Activated T-helper 1 cell treated with anti-CD3 and anti-CD28 coated beads, Interleukin-12 subunit alpha, Interleukin-12 subunit beta, Interleukin-2, Interleukin-4 antibody, amounts not matched to agents 30 ng/mL and 10 ng/mL and 1 ng/mL, durations not matched to agents 14 hours and 24 hours and 36 hours (primary cell): ENCODE measurements around the gene BCR. TPM values are rescaled to one million over a fixed set of nuclear protein-coding genes. Genes with fewer than 3 reads are reported as not detected.

Source experiments
- DNase-seq: peaks from one replicate; pipeline ENCODE4 v3.0.0; 2021; ENCODE audit warnings: low spot score
- H3K27ac Mint-ChIP-seq: one replicate; pipeline ENCODE4 v1.8.0; 2021; ENCODE audit warnings: mild to moderate bottlenecking, mixed read lengths
- H3K27me3 Mint-ChIP-seq: one replicate; pipeline ENCODE4 v1.8.0; 2022; ENCODE audit warnings: mild to moderate bottlenecking, moderate library complexity, mixed read lengths; ENCODE audit not compliant: insufficient read depth
- H3K36me3 Mint-ChIP-seq: one replicate; pipeline ENCODE4 v1.8.0; 2021; ENCODE audit warnings: low read depth, mixed read lengths
- H3K4me1 Mint-ChIP-seq: one replicate; pipeline ENCODE4 v1.8.0; 2021; ENCODE audit warnings: low read depth, mixed read lengths
- H3K4me3 Mint-ChIP-seq: one replicate; pipeline ENCODE4 v1.8.0; 2021; ENCODE audit warnings: mild to moderate bottlenecking, moderate library complexity, mixed read lengths
- H3K9me3 Mint-ChIP-seq: one replicate; pipeline ENCODE4 v1.8.0; 2021; ENCODE audit warnings: mixed read lengths
- intact Hi-C: fragments of 100-400 bp; cut with micrococcal nuclease; formaldehyde crosslinking; loops from one replicate; pipeline ENCODE4 v1.15.1; 2024
- total RNA-seq: library from RNA; stranded (reverse); gene quantifications from 2 replicates; pipeline ENCODE4 v1.2.3, GENCODE V29; 2022

BCR gene
- total RNA-seq, 1 donor from 2014 or later, result 56.8 TPM

- Mint-ChIP-seq H3K27me3 (no peaks in the 10 kb centered on the region), H3K36me3 (peaks cover 25% of the 10 kb centered on the region), H3K4me3 (no peak overlapping the region), H3K27ac (peak overlapping the region; percentile 48), H3K4me1 (peaks cover 54% of the 10 kb centered on the region), H3K9me3 (no peaks in the 10 kb centered on the region)
- no peak for DNase-seq
- intact Hi-C loops, result no loop called here
Measured at GRCh38 chr22:23213022-23213555, 32.8 kb downstream of the BCR start.

GRCh38 chr22:23213581-23214334, 33.4 kb downstream of the BCR start:
- DNase-seq, result no peak
- Mint-ChIP-seq H3K27me3 (no peaks in the 10 kb centered on the region), H3K4me1 (peaks cover 59% of the 10 kb centered on the region), H3K9me3 (no peaks in the 10 kb centered on the region), H3K27ac (peak overlapping the region; percentile 48), H3K4me3 (peak overlapping the region; percentile 2), H3K36me3 (peaks cover 24% of the 10 kb centered on the region)
- intact Hi-C loops, result no loop called here

GRCh38 chr22:23214398-23214797, 34.1 kb downstream of the BCR start:
- no peak overlapping the region for H3K4me3 Mint-ChIP-seq
- no peak for DNase-seq
- H3K27me3 Mint-ChIP-seq, result no peaks in the 10 kb centered on the region
- H3K9me3 Mint-ChIP-seq, result no peaks in the 10 kb centered on the region
- peaks cover 21% of the 10 kb centered on the region for H3K36me3 Mint-ChIP-seq
- H3K27ac Mint-ChIP-seq, result peak overlapping the region; percentile 6
- intact Hi-C loops, result no loop called here
- H3K4me1 Mint-ChIP-seq, result peaks cover 63% of the 10 kb centered on the region

- peaks cover 72% of the 10 kb centered on the region for H3K4me1 Mint-ChIP-seq
- H3K9me3 Mint-ChIP-seq, result no peaks in the 10 kb centered on the region
- no peak for DNase-seq
- peak overlapping the region; percentile 67 for H3K4me3 Mint-ChIP-seq
- peak overlapping the region; percentile 96 for H3K27ac Mint-ChIP-seq
- intact Hi-C loops, result loop anchor here (1.0 kb wide), 5 partner anchors 28 to 490 kb away; no protein-coding TSS in a partner anchor
- H3K27me3 Mint-ChIP-seq, result no peaks in the 10 kb centered on the region
- H3K36me3 Mint-ChIP-seq, result peaks cover 21% of the 10 kb centered on the region
Measured at GRCh38 chr22:23215294-23216241, 35.3 kb downstream of the BCR start.

GRCh38 chr22:23216461-23217170, 36.3 kb downstream of the BCR start:
- Mint-ChIP-seq H3K9me3 (no peaks in the 10 kb centered on the region), H3K4me3 (peak overlapping the region; percentile 67), H3K36me3 (peaks cover 17% of the 10 kb centered on the region), H3K27me3 (no peaks in the 10 kb centered on the region), H3K4me1 (peaks cover 79% of the 10 kb centered on the region), H3K27ac (peak overlapping the region; percentile 96)
- peak; percentile 42 for DNase-seq
- intact Hi-C loops, result loop anchor here (1.0 kb wide), 5 partner anchors 27 to 489 kb away; no protein-coding TSS in a partner anchor

GRCh38 chr22:23217171-23218052, 37.1 kb downstream of the BCR start:
- H3K4me3 Mint-ChIP-seq, result peak overlapping the region; percentile 67
- H3K9me3 Mint-ChIP-seq, result no peaks in the 10 kb centered on the region
- H3K36me3 Mint-ChIP-seq, result peaks cover 14% of the 10 kb centered on the region
- H3K27ac Mint-ChIP-seq, result peak overlapping the region; percentile 96
- H3K4me1 Mint-ChIP-seq, result peaks cover 84% of the 10 kb centered on the region
- DNase-seq, result no peak
- H3K27me3 Mint-ChIP-seq, result no peaks in the 10 kb centered on the region
- intact Hi-C loops, result no loop called here

GRCh38 chr22:23218053-23218866, 38.0 kb downstream of the BCR start:
- H3K9me3 Mint-ChIP-seq, result no peaks in the 10 kb centered on the region
- no peaks in the 10 kb centered on the region for H3K27me3 Mint-ChIP-seq
- peaks cover 12% of the 10 kb centered on the region for H3K36me3 Mint-ChIP-seq
- peak overlapping the region; percentile 94 for H3K27ac Mint-ChIP-seq
- H3K4me1 Mint-ChIP-seq, result peaks cover 92% of the 10 kb centered on the region
- no peak for DNase-seq
- intact Hi-C loops, result no loop called here
- peak overlapping the region; percentile 76 for H3K4me3 Mint-ChIP-seq

- peak overlapping the region; percentile 76 for H3K4me3 Mint-ChIP-seq
- no peaks in the 10 kb centered on the region for H3K9me3 Mint-ChIP-seq
- no peak for DNase-seq
- intact Hi-C loops, result no loop called here
- H3K27ac Mint-ChIP-seq, result peak overlapping the region; percentile 94
- peaks cover 12% of the 10 kb centered on the region for H3K36me3 Mint-ChIP-seq
- H3K4me1 Mint-ChIP-seq, result peaks cover 93% of the 10 kb centered on the region
- H3K27me3 Mint-ChIP-seq, result no peaks in the 10 kb centered on the region
Measured at GRCh38 chr22:23218867-23219251, 38.5 kb downstream of the BCR start.

GRCh38 chr22:23219317-23219716, 39.0 kb downstream of the BCR start:
- H3K27me3 Mint-ChIP-seq, result no peaks in the 10 kb centered on the region
- H3K27ac Mint-ChIP-seq, result peak overlapping the region; percentile 94
- no peaks in the 10 kb centered on the region for H3K9me3 Mint-ChIP-seq
- intact Hi-C loops, result no loop called here
- DNase-seq, result no peak
- peaks cover 93% of the 10 kb centered on the region for H3K4me1 Mint-ChIP-seq
- peaks cover 8% of the 10 kb centered on the region for H3K36me3 Mint-ChIP-seq
- H3K4me3 Mint-ChIP-seq, result peak overlapping the region; percentile 76

- Mint-ChIP-seq H3K4me1 (peaks cover 92% of the 10 kb centered on the region), H3K4me3 (peak overlapping the region; percentile 76), H3K36me3 (peaks cover 6% of the 10 kb centered on the region), H3K9me3 (no peaks in the 10 kb centered on the region), H3K27ac (peak overlapping the region; percentile 94), H3K27me3 (no peaks in the 10 kb centered on the region)
- DNase-seq, result peak; percentile 57
- intact Hi-C loops, result loop anchor here (1.0 kb wide), 1 partner anchor 38 kb away; no protein-coding TSS in a partner anchor
Measured at GRCh38 chr22:23219822-23220484, 39.6 kb downstream of the BCR start.
